Ishikawa (cell line): ENCODE measurements around the gene DMKN.

ENCODE experiments used
- CEBPB ChIP-seq: IDR thresholded peaks from 2 replicates; pipeline ENCODE4 v1.6.1; 2012
- CREB1 ChIP-seq: IDR thresholded peaks from 2 replicates; pipeline ENCODE4 v1.6.1; 2012; ENCODE audit warnings: low read depth
- EGR1 ChIP-seq: IDR thresholded peaks from 2 replicates; pipeline ENCODE4 v1.6.1; 2012
- EP300 ChIP-seq: IDR thresholded peaks from 2 replicates; pipeline ENCODE4 v1.6.1; 2012; ENCODE audit warnings: borderline replicate concordance
- FOXM1 ChIP-seq: IDR thresholded peaks from 2 replicates; pipeline ENCODE4 v1.6.1; 2012; ENCODE audit warnings: low read depth, borderline replicate concordance
- MAX ChIP-seq: IDR thresholded peaks from 2 replicates; pipeline ENCODE4 v1.6.1; 2012
- NFIC ChIP-seq: IDR thresholded peaks from 2 replicates; pipeline ENCODE4 v1.6.1; 2012
- RAD21 ChIP-seq: IDR thresholded peaks from 2 replicates; pipeline ENCODE4 v1.6.1; 2012; ENCODE audit warnings: low read depth
- TAF1 ChIP-seq: IDR thresholded peaks from 2 replicates; pipeline ENCODE4 v1.6.1; 2012; ENCODE audit warnings: low read depth, mild to moderate bottlenecking
- TCF12 ChIP-seq: IDR thresholded peaks from 2 replicates; pipeline ENCODE4 v1.6.1; 2012; ENCODE audit warnings: low read depth
- TEAD4 ChIP-seq: IDR thresholded peaks from 2 replicates; pipeline ENCODE4 v1.6.1; 2012
- YY1 ChIP-seq: IDR thresholded peaks from 2 replicates; pipeline ENCODE4 v1.6.1; 2012; ENCODE audit warnings: low read depth
- ZBTB7A ChIP-seq: IDR thresholded peaks from 2 replicates; pipeline ENCODE4 v1.6.1; 2012; ENCODE audit warnings: low read depth
- TF ChIP-seq, protein P1 (sequence below): IDR thresholded peaks from 2 replicates; pipeline ENCODE4 v1.6.1; 2012; ENCODE audit warnings: low read depth, mild to moderate bottlenecking
- TF ChIP-seq, protein P2 (sequence below): IDR thresholded peaks from 2 replicates; pipeline ENCODE4 v1.6.1; 2012

Gene DMKN

DNA sequence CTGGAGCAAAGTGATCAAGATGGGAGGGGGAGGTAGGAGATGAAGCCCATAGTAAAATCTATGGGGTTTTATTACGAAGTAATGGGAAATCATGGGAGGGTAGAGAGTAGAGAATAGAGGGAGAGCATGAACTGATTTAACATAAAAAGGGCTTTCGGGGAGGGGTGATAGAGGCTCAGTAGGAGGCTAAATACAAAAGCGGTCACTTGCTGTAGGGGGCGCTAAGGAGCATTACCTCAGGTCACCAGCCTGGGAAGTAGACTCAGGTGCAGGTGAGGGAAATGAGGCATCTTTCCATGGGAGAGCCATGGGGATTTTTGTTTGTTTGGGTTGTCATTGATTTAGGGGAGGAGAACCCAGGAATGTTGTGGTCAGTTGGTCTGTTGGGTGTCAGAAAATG is 37.3 kb downstream of the DMKN start:
- TF ChIP-seq MAX (no peak), NFIC (no peak), TCF12 (no peak), RAD21 (no peak), EP300 (no peak), CREB1 (no peak), TAF1 (no peak), TEAD4 (no peak), FOXM1 (no peak), YY1 (no peak), EGR1 (no peak)
- TF ChIP-seq, protein P1, sequence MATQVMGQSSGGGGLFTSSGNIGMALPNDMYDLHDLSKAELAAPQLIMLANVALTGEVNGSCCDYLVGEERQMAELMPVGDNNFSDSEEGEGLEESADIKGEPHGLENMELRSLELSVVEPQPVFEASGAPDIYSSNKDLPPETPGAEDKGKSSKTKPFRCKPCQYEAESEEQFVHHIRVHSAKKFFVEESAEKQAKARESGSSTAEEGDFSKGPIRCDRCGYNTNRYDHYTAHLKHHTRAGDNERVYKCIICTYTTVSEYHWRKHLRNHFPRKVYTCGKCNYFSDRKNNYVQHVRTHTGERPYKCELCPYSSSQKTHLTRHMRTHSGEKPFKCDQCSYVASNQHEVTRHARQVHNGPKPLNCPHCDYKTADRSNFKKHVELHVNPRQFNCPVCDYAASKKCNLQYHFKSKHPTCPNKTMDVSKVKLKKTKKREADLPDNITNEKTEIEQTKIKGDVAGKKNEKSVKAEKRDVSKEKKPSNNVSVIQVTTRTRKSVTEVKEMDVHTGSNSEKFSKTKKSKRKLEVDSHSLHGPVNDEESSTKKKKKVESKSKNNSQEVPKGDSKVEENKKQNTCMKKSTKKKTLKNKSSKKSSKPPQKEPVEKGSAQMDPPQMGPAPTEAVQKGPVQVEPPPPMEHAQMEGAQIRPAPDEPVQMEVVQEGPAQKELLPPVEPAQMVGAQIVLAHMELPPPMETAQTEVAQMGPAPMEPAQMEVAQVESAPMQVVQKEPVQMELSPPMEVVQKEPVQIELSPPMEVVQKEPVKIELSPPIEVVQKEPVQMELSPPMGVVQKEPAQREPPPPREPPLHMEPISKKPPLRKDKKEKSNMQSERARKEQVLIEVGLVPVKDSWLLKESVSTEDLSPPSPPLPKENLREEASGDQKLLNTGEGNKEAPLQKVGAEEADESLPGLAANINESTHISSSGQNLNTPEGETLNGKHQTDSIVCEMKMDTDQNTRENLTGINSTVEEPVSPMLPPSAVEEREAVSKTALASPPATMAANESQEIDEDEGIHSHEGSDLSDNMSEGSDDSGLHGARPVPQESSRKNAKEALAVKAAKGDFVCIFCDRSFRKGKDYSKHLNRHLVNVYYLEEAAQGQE: no peak

DNA sequence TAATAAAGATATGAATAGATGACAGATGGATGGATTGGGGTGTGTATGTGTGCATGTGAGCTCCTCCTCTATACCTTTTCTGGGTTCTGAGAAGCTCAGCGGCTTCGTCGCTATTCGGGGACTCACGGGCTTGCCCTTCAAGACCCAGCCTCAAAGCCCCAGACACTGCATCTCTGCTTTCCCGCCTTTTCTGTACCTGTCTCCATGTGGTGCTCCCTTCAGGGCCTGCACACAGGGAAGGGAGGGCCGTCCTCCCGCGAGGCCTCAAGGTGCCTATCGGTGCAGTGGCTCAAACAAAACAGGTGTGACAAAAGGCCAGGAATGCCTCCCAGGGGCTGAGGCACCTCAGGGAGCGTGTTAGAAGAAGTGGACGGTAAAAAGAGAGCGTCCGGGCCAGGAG is 39.3 kb downstream of the DMKN start:
- TF ChIP-seq, protein P2, sequence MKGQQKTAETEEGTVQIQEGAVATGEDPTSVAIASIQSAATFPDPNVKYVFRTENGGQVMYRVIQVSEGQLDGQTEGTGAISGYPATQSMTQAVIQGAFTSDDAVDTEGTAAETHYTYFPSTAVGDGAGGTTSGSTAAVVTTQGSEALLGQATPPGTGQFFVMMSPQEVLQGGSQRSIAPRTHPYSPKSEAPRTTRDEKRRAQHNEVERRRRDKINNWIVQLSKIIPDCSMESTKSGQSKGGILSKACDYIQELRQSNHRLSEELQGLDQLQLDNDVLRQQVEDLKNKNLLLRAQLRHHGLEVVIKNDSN: no peak
- TF ChIP-seq CREB1: no peak
- TF ChIP-seq, protein P1: no peak
- TF ChIP-seq TCF12: no peak
- no peak for TF ChIP-seq RAD21
- no peak for TF ChIP-seq YY1
- TF ChIP-seq ZBTB7A: no peak
- TF ChIP-seq EP300: no peak
- TF ChIP-seq EGR1: no peak

- no peak for TF ChIP-seq YY1
- TF ChIP-seq NFIC: no peak
- no peak for TF ChIP-seq CREB1
- TF ChIP-seq FOXM1: no peak
- no peak for TF ChIP-seq MAX
- TF ChIP-seq, protein P2: no peak
Measured at GRCh38 chr19:35471946-35472345, 41.5 kb downstream of the DMKN start.

DNA sequence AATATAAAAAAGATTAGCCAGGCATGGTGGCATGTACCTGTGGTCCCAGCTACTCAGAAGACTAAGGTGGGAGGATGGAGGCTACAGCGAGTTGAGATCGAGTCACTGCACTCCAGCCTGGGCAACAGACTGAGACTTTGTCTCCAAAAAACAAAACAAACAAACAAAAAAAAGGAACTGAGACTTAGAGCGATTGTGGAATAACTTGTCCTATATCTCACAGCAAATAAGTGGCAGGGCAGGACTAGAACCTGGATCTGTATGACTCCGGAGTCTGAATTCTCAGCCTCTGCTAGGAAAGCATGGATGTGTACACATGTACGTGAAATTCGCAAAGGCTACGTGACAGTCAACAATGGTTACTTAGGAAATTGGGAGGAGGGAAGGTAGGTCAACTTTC is 43.3 kb downstream of the DMKN start:
- TF ChIP-seq CEBPB: no peak
- no peak for TF ChIP-seq TCF12
- TF ChIP-seq, protein P2: no peak
- TF ChIP-seq NFIC: no peak
- TF ChIP-seq CREB1: no peak
- TF ChIP-seq TEAD4: no peak
- no peak for TF ChIP-seq EP300
- TF ChIP-seq FOXM1: no peak
- no peak for TF ChIP-seq RAD21
- no peak for TF ChIP-seq EGR1
- TF ChIP-seq, protein P1: no peak
- TF ChIP-seq YY1: no peak
- TF ChIP-seq TAF1: no peak
- TF ChIP-seq ZBTB7A: no peak
- TF ChIP-seq MAX: no peak

DNA sequence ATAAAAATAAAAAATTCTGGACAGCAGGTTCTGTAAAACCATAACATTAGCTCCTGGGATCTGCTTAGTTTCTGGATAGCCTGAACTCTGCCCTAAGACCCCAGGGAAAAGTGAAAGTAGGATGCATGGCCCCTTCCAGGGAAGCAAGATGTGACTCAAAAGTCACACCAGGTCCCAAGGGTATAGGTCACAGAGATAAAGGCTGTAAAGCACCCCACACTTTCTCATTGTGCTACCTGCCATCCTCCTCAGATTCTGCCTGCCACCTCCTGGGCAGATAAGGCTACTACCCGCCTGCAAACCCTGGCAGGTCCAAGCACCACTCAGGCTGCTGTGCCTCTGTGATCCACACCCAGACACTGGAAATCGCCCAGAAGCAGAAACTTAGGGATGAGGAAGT is 44.8 kb downstream of the DMKN start:
- TF ChIP-seq, protein P2: no peak
- TF ChIP-seq RAD21: peak; percentile 58
- TF ChIP-seq NFIC: no peak
- no peak for TF ChIP-seq TAF1
- TF ChIP-seq EGR1: no peak
